Measurements from ENCODE around the gene DCC. TPM values are rescaled to one million over a fixed set of nuclear protein-coding genes. Genes with fewer than 3 reads are reported as not detected.

DCC gene
- total and polyA plus RNA-seq, 9 of the 15 experiments (the other 6 are each of a cell fraction or from before 2014, with no cell fraction given): not detected

- no peak for FAIRE-seq
- Histone ChIP-seq H3K79me2 (ENCODE audit: control insufficient read depth, insufficient read depth, low read length) (no peaks in the 10 kb centered on the region), H3K4me2 (ENCODE audit: insufficient read depth, low read length) (no peak overlapping the region), H3K27me3 (ENCODE audit: control insufficient read depth in 2 of 2, insufficient read depth in 2 of 2, low read length in 2 of 2) (no peaks in the 10 kb centered on the region), H2AFZ (ENCODE audit: low read depth, low read length) (no peak overlapping the region), H3K9ac (ENCODE audit: insufficient read depth in 1 of 2, low read depth in 2 of 2, low read length in 2 of 2) (no peak overlapping the region), H3K36me3 (ENCODE audit: control insufficient read depth, insufficient read depth, low read length) (no peaks in the 10 kb centered on the region), H3K4me3 (no peak overlapping the region), H3K9me1 (ENCODE audit: control insufficient read depth, insufficient read depth, low read length) (no peaks in the 10 kb centered on the region), H4K20me1 (replicated peaks; ENCODE audit: control insufficient read depth, insufficient read depth, low read length) (no peaks in the 10 kb centered on the region), H3K4me1 (replicated peaks in 1 of 2; ENCODE audit: control insufficient read depth in 2 of 2, insufficient read depth in 2 of 2, low read length in 2 of 2) (no peaks in the 10 kb centered on the region), H3K27ac (ENCODE audit: extremely low read depth, low read depth, low read length) (no peak overlapping the region), H3K9me3 (replicated peaks; ENCODE audit: control insufficient read depth, insufficient read depth, low read depth, low read length) (no peaks in the 10 kb centered on the region)
- WGBS (ENCODE audit: insufficient coverage, low coverage, missing lambda C conversion rate): 0% methylated on average over 1 of the region's 1 CpG
- intact Hi-C loops (cut with micrococcal nuclease) (no loop called here), in situ Hi-C loops (cut with MboI) (no loop called here)
- ChIA-PET POLR2A (no interaction called here), CTCF (ENCODE audit: low intra/inter-chr PET ratio) (no interaction called here)
- ATAC-seq: no peak
- DNase-seq (ENCODE audit: extremely low read depth in 1 of 4, low spot score in 3 of 4): no peak
- BruUV-seq (replicated peaks): no TSS peak
- TF ChIP-seq FOXJ3 (CRISPR knock-in tag; IDR thresholded peaks at IDR 0.05) (no peak), HDGF (IDR thresholded peaks at IDR 0.05) (no peak), ID3 (CRISPR knock-in tag; IDR thresholded peaks at IDR 0.05) (no peak), ID3 (tag; IDR thresholded peaks at IDR 0.05) (no peak), ZNF507 (tag; conservative IDR thresholded peaks at IDR 0.05) (no peak), ZNF780A (CRISPR knock-in tag; IDR thresholded peaks at IDR 0.05) (no peak), BCLAF1 (IDR thresholded peaks at IDR 0.05; ENCODE audit: borderline replicate concordance in 1 of 2, control insufficient read depth in 1 of 2, low read depth in 2 of 2, low read length in 1 of 2) (no peak), THAP7 (CRISPR knock-in tag; IDR thresholded peaks at IDR 0.05) (no peak), ZNF395 (CRISPR knock-in tag; IDR thresholded peaks at IDR 0.05) (no peak), E2F1 (CRISPR knock-in tag; IDR thresholded peaks at IDR 0.05) (no peak), HMGXB4 (CRISPR knock-in tag; IDR thresholded peaks at IDR 0.05) (no peak), ZFP30 (CRISPR knock-in tag; IDR thresholded peaks at IDR 0.05; ENCODE audit: borderline replicate concordance) (no peak), GATA2 (CRISPR knock-in tag; IDR thresholded peaks at IDR 0.05) (no peak), ETV5 (CRISPR knock-in tag; IDR thresholded peaks at IDR 0.05; ENCODE audit: low read depth) (no peak), ADNP (tag; IDR thresholded peaks at IDR 0.05) (no peak)
Measured at GRCh38 chr18:52749542-52749941, 409.5 kb downstream of the DCC start.

Measured in K562 (cell line).